Panc1 (cell line): Measurements from ENCODE around the gene CCNG2. TPM values are rescaled to one million over a fixed set of nuclear protein-coding genes. Genes with fewer than 3 reads are reported as not detected.

ENCODE experiments used
- ATAC-seq: fragments of 200-7000 bp; cut with Tn5 transposase; 2 replicates; pipeline ENCODE4 v1.9.1; 2020; ENCODE audit warnings: mild to moderate bottlenecking, moderate library complexity
- Bru-seq: library from RNA; stranded (reverse); fragments of 400-500 nt; gene quantifications from one replicate; lab custom pipeline; 2021; lab: Mats Ljungman, UMichigan
- BruChase-seq, 2 experiments: library from RNA; stranded (reverse); fragments of 400-500 nt; gene quantifications; one replicate each; lab custom pipeline; 2021; lab: Mats Ljungman, UMichigan
- BruUV-seq: library from RNA; stranded (reverse); fragments of 400-500 nt; replicated peaks from 2 replicates; lab custom pipeline; 2021; lab: Mats Ljungman, UMichigan
- CTCF ChIA-PET: fragments of 300-600 bp; sonication (Branson Sonifier 250); formaldehyde crosslinking; loops from one replicate; lab custom pipeline; 2022; ENCODE audit warnings: antibody characterized with exemption; lab: Charles Lee
- POLR2A ChIA-PET: fragments of 300-600 bp; sonication (Branson Sonifier 250); formaldehyde crosslinking; loops from one replicate; lab custom pipeline; 2022; ENCODE audit warnings: antibody characterized with exemption; lab: Charles Lee
- DNase-seq: peaks from one replicate; pipeline ENCODE4 v3.0.0-alpha.2; 2010; ENCODE audit warnings: low read depth, low spot score
- H3K27ac ChIP-seq: 2 replicates; pipeline ENCODE4 v1.5.1; 2011; ENCODE audit warnings: mild to moderate bottlenecking, low read length, inconsistent platforms
- H3K27me3 ChIP-seq: fragments of 200-500 bp; sonication (Bioruptor generic); 2 replicates; pipeline ENCODE4 v1.6.0; 2014; ENCODE audit warnings: low read length, inconsistent platforms; ENCODE audit not compliant: control insufficient read depth, insufficient read depth
- H3K36me3 ChIP-seq: fragments of 200-500 bp; sonication (Bioruptor generic); 2 replicates; pipeline ENCODE4 v1.5.1; 2014; ENCODE audit warnings: inconsistent platforms, mild to moderate bottlenecking, low read length, moderate library complexity; ENCODE audit not compliant: control insufficient read depth, insufficient read depth
- H3K4me1 ChIP-seq: 2 replicates; pipeline ENCODE4 v1.5.1; 2011; ENCODE audit warnings: inconsistent platforms, mild to moderate bottlenecking, low read length, moderate library complexity; ENCODE audit not compliant: control insufficient read depth, insufficient read depth
- H3K4me3 ChIP-seq, 2 experiments: 2 replicates each; pipeline ENCODE4 v1.5.1; 2011 to 2012; ENCODE audit warnings: low read depth in 2 of 2, low read length in 2 of 2, mild to moderate bottlenecking in 2 of 2, inconsistent platforms in 1 of 2, moderate library complexity in 1 of 2
- H3K9me3 ChIP-seq: fragments of 200-500 bp; sonication (Bioruptor generic); 2 replicates; pipeline ENCODE4 v1.5.1; 2014; ENCODE audit warnings: low read depth, mild to moderate bottlenecking, inconsistent platforms, low read length, moderate library complexity; ENCODE audit not compliant: control insufficient read depth, insufficient read depth
- POLR2AphosphoS5 ChIP-seq: IDR thresholded peaks from 2 replicates; pipeline ENCODE4 v1.6.1; 2012; ENCODE audit warnings: mild to moderate bottlenecking, low read depth, low read length, moderate library complexity
- SIN3A ChIP-seq: IDR thresholded peaks from 2 replicates; pipeline ENCODE4 v1.6.1; 2012; ENCODE audit warnings: low read depth, mild to moderate bottlenecking, low read length, moderate library complexity, borderline replicate concordance; ENCODE audit not compliant: insufficient read depth
- TCF7L2 ChIP-seq: IDR thresholded peaks from 2 replicates; pipeline ENCODE4 v1.6.1; 2011; ENCODE audit warnings: mild to moderate bottlenecking, low read depth, low read length, inconsistent platforms
- in situ Hi-C: cut with HindIII; loops from 2 replicates; pipeline ENCODE4 v1.10.0; 2016; ENCODE audit warnings: low sequenced_read_pairs, low pct_unique_long_range_greater_than_20kb
- intact Hi-C: fragments of 100-400 bp; cut with micrococcal nuclease; formaldehyde crosslinking; loops from one replicate; pipeline ENCODE4 v1.10.0; 2022; ENCODE audit not compliant: unreplicated experiment
- long read RNA-seq: library from polyadenylated mRNA; unstranded; transcript quantifications from one replicate; pipeline ENCODE4 v2.0.0, GENCODE V29; 2021; ENCODE audit not compliant: unreplicated experiment
- polyA plus RNA-seq: library from polyadenylated mRNA; unstranded; fragments of >200 nt; gene quantifications from one replicate; pipeline ENCODE4 v1.2.1, GENCODE V29; 2012; ENCODE audit warnings: missing spikeins; ENCODE audit not compliant: insufficient read length
- total RNA-seq: library from RNA; stranded (reverse); gene quantifications from one replicate; pipeline ENCODE4 v1.2.1, GENCODE V29; 2021; ENCODE audit not compliant: unreplicated experiment
- TF ChIP-seq, protein P1 (sequence below): fragments of 450-650 bp; IDR thresholded peaks from 2 replicates; pipeline ENCODE4 v1.5.1; 2017; ENCODE audit warnings: mild to moderate bottlenecking
- TF ChIP-seq, protein P2 (sequence below), 2 experiments: IDR thresholded peaks; 2 replicates each; pipeline ENCODE4 v1.6.1; 2011 to 2012; ENCODE audit warnings: low read depth in 2 of 2, control low read depth in 1 of 2, low read length in 1 of 2, mild to moderate bottlenecking in 1 of 2, moderate library complexity in 1 of 2; ENCODE audit not compliant: insufficient read depth in 1 of 2

Gene CCNG2, protein sequence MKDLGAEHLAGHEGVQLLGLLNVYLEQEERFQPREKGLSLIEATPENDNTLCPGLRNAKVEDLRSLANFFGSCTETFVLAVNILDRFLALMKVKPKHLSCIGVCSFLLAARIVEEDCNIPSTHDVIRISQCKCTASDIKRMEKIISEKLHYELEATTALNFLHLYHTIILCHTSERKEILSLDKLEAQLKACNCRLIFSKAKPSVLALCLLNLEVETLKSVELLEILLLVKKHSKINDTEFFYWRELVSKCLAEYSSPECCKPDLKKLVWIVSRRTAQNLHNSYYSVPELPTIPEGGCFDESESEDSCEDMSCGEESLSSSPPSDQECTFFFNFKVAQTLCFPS
- total RNA-seq = 18.4 TPM
- polyA plus RNA-seq = 21.0 TPM
- percentile 78 among the genes with signal in this experiment for Bru-seq, nascent RNA
- percentile 83 among the genes with signal in this experiment for BruChase-seq, experiment 1, labeled RNA remaining after a 2-hour chase
- BruChase-seq, experiment 2, labeled RNA remaining after a 6-hour chase = percentile 69 among the genes with signal in this experiment
- long read RNA-seq, full-length matches to known transcripts = 46 of 71 reads
- long read RNA-seq, partial matches to known transcripts = 18 of 71 reads
- long read RNA-seq, other reads (novel, unspliced or antisense) = 7 of 71 reads

DNA sequence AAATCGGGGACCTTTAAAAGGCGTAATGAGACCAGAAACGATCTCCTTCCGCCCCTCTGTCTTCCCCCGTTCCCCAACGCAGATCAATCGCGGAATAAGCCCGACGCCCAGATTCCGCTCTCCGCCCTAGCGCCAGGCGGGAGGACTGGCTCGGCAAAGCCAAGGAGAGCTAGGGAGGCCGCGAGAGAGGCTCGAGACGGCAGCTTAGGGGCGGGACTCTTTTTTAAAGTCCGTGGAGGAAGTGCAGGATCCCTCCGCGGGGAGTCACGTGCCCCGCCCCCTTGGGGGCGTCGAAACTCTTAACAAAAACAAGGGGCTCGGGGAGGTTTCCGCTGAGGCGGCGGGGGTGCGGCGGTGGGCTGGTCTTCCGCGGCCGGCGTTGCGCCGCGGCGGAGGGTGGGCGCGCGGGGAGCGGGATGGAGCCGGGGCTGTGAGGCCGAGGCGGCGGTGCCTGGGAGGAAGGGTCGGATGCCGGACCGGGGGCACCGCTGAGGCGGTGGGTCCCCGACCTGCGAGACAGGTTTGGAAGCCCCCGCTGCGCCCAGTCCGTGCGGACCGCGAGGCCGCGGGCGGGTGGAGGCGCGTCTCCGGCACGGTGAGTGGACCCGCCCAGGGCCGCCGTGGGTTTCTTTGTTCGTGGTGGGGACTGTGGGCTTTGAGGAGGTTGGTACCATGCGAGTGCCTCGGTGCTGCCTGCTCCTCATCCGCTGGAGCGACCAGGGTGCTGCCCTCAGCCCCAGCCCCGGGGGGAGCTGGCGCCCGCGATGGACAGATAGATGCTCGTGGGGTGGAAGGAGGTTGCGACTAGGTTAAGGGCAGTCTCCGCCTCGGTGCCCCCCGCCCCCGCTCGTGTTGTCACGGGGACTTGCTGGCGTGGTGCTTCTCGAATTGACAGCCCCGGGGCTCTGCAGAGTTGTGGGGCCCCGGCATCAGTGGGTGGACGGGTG is at the start of gene CCNG2:
CCNG2 (plus strand) TSS at position 296 of the 947 bp plus-strand sequence. CDS start 1,326 bp downstream, outside the sequence.
- no TSS peak for BruUV-seq
- Histone ChIP-seq H3K27ac (peak within 1 kb of the TSS; percentile 89), H3K4me1 (peaks cover 4% of the 10 kb centered on the region; the same call in 1 of the 2 replicates), H3K4me3 (peak within 1 kb of the TSS; percentile 69 to 82), H3K27me3 (no peaks in the 10 kb centered on the region), H3K36me3 (no peaks in the 10 kb centered on the region; the same call in none of the 2 replicates), H3K9me3 (no peaks in the 10 kb centered on the region)
- TF ChIP-seq TCF7L2 = peak; percentile 81
- TF ChIP-seq, protein P1, sequence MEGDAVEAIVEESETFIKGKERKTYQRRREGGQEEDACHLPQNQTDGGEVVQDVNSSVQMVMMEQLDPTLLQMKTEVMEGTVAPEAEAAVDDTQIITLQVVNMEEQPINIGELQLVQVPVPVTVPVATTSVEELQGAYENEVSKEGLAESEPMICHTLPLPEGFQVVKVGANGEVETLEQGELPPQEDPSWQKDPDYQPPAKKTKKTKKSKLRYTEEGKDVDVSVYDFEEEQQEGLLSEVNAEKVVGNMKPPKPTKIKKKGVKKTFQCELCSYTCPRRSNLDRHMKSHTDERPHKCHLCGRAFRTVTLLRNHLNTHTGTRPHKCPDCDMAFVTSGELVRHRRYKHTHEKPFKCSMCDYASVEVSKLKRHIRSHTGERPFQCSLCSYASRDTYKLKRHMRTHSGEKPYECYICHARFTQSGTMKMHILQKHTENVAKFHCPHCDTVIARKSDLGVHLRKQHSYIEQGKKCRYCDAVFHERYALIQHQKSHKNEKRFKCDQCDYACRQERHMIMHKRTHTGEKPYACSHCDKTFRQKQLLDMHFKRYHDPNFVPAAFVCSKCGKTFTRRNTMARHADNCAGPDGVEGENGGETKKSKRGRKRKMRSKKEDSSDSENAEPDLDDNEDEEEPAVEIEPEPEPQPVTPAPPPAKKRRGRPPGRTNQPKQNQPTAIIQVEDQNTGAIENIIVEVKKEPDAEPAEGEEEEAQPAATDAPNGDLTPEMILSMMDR = no peak
- peak; percentile 97 for TF ChIP-seq SIN3A
- ChIA-PET CTCF (interaction anchor here (0.6 kb wide), 1 partner anchor 43 kb away, joined by 4 read pairs; no protein-coding TSS in a partner anchor), POLR2A (interaction anchor here (0.7 kb wide), 1 partner anchor 75 kb away, joined by 23 read pairs; no protein-coding TSS in a partner anchor)
- in situ Hi-C loops (no loop called here), intact Hi-C loops (loop anchor here (5.0 kb wide), 1 partner anchor 80 kb away; the partner anchor contains the start of gene CCNI)
- DNase-seq = no peak
- peak; percentile 46 for ATAC-seq

DNA sequence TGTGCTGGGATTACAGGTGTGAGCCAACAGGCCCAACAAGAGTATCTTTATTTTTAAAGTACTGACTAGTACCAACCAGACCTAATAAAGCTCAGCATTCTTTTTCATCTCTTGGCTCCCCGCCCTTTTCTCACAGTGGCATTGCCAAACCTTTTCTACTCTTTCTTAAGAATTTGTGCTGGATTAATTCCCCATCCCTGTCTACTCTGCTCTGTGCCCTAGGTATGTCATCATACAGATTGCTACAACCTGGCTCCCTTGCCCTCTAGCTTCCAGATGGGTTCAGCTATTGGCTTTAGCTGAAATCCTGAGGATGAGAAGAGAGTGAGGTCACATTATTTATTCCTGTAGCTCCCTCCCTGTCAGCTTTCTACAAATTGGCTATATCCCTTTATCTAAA is 46.3 kb upstream of the CCNG2 start:
- no peak for DNase-seq
- Histone ChIP-seq H3K36me3 (no peaks in the 10 kb centered on the region), H3K27me3 (no peaks in the 10 kb centered on the region), H3K4me3 (no peak overlapping the region), H3K4me1 (no peaks in the 10 kb centered on the region), H3K9me3 (no peaks in the 10 kb centered on the region), H3K27ac (no peak overlapping the region)
- TF ChIP-seq, protein P2, sequence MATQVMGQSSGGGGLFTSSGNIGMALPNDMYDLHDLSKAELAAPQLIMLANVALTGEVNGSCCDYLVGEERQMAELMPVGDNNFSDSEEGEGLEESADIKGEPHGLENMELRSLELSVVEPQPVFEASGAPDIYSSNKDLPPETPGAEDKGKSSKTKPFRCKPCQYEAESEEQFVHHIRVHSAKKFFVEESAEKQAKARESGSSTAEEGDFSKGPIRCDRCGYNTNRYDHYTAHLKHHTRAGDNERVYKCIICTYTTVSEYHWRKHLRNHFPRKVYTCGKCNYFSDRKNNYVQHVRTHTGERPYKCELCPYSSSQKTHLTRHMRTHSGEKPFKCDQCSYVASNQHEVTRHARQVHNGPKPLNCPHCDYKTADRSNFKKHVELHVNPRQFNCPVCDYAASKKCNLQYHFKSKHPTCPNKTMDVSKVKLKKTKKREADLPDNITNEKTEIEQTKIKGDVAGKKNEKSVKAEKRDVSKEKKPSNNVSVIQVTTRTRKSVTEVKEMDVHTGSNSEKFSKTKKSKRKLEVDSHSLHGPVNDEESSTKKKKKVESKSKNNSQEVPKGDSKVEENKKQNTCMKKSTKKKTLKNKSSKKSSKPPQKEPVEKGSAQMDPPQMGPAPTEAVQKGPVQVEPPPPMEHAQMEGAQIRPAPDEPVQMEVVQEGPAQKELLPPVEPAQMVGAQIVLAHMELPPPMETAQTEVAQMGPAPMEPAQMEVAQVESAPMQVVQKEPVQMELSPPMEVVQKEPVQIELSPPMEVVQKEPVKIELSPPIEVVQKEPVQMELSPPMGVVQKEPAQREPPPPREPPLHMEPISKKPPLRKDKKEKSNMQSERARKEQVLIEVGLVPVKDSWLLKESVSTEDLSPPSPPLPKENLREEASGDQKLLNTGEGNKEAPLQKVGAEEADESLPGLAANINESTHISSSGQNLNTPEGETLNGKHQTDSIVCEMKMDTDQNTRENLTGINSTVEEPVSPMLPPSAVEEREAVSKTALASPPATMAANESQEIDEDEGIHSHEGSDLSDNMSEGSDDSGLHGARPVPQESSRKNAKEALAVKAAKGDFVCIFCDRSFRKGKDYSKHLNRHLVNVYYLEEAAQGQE (IDR thresholded peaks at IDR 0.05; ENCODE audit: insufficient read depth in 1 of 2, low read depth in 2 of 2, low read length in 1 of 2) = no peak
- TF ChIP-seq SIN3A (no peak), POLR2AphosphoS5 (no peak), TCF7L2 (no peak)
- TF ChIP-seq, protein P1 = no peak
- ATAC-seq = no peak
- intact Hi-C loops = no loop called here
- CTCF ChIA-PET = no interaction called here
- in situ Hi-C loops = no loop called here
- POLR2A ChIA-PET = no interaction called here
- no TSS peak for BruUV-seq
